Measurements from ENCODE around the gene N4BP2L2. TPM values are rescaled to one million over a fixed set of nuclear protein-coding genes. Genes with fewer than 3 reads are reported as not detected.

Gene N4BP2L2
- total RNA-seq, 1 experiment from 2014 or later: 99.2 TPM

DNA sequence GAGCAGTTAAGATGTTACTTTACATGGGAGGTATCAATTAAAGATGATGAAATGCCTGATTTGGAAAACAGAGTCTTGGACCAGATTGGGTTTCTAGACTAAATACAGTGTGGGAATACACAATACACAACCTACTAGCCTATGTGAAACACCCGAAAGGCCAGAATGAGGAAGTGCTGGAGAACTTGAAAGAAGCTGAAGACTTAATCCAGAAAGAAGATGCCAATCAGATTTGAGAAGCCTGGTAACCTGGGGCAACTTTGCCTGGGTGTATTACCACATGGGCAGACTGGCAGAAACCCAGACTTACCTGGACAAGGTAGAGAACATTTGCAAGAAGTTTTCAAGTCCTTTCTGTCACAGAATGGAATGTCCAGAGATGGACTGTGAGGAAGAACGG lies 153.9 kb downstream of the N4BP2L2 start:
- DNase-seq (ENCODE audit: extremely low read depth, low read depth): no peak

DNA sequence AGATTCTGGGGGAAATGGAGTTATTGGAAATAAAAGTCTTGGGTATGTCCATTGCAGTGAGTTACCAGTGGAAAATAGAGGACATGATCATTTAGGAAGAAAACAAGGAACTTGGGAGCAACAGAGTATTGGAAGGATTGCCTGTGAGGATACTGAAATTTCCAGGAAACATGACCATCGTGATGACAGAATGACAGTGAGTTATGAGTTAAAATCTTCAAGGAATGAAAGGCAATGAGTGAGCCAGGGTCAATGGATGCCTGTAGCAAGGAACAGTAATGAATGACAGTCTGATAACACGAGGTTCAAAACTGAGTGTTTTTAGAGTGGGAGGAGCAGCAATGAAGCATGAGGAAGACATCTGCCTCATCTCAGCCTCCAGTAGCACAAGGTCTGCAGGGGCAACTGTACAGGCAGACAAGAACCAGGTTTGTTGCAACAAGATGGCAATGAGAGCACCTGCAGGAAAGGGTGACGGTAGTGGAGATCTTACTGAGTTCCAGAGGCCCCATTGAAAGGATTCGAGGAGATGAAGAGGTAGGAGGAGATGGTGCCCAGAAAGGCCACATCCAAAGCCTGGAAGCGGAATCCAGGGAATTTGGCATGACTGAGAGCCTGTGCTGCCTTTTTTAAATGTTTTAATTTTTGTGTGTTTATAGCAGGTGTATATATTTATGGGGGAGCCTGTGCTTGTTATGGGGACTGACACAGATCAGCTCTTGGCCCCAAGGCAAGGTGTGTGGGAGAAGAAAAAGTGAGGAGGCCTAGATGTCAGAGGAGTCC lies 154.6 kb downstream of the N4BP2L2 start:
- no peak for DNase-seq (ENCODE audit: extremely low read depth, low read depth)

Small RNA genes lying within 50 kb of the gene (small RNA-seq; reads per million reads assigned to genes)
- 0 reads per million in 2 experiments for gene RF00190

Other genes with a start within 250 kb of the N4BP2L2 start
- not detected in 2 replicates for gene ZAR1L, start 223.4 kb downstream of the N4BP2L2 start, total RNA-seq (2014; rRNA removed; shearing (Covaris generic))
- gene BRCA2, start 223.3 kb downstream of the N4BP2L2 start, total RNA-seq (2014; rRNA removed; shearing (Covaris generic)): 8.5 and 8.8 TPM in 2 replicates
- 0.15 and 0.52 TPM in 2 replicates for gene N4BP2L1, start 110.7 kb downstream of the N4BP2L2 start, total RNA-seq (2014; rRNA removed; shearing (Covaris generic))
- gene PDS5B, start 47.7 kb upstream of the N4BP2L2 start, total RNA-seq (2014; rRNA removed; shearing (Covaris generic)): 8.1 and 10.1 TPM in 2 replicates